IPS-18c (cell line): ENCODE results near the gene NAV2.

Experiments
- H3K4me3 ChIP-seq: 2 replicates; pipeline ENCODE4 v1.7.0; 2013; ENCODE audit warnings: low read depth, mild to moderate bottlenecking, low read length, moderate library complexity; ENCODE audit not compliant: insufficient read depth
- H3K9me3 ChIP-seq: one replicate; pipeline ENCODE4 v1.6.1; 2013; ENCODE audit warnings: mild to moderate bottlenecking, low read length, moderate library complexity; ENCODE audit not compliant: control insufficient read depth, insufficient read depth

The NAV2 gene

GRCh38 chr11:20138707-20139106 is 426.1 kb downstream of the NAV2 start:
- Histone ChIP-seq H3K9me3 (peaks cover 2% of the 10 kb centered on the region), H3K4me3 (no peak overlapping the region)

- no peaks in the 10 kb centered on the region for H3K9me3 ChIP-seq
- H3K4me3 ChIP-seq: no peak overlapping the region
Observed at GRCh38 chr11:20154381-20154780, 441.7 kb downstream of the NAV2 start.

- H3K4me3 ChIP-seq: peak overlapping the region; percentile 73
- H3K9me3 ChIP-seq: no peaks in the 10 kb centered on the region
Observed at GRCh38 chr11:20155683-20156279, 443.1 kb downstream of the NAV2 start.

GRCh38 chr11:20156280-20156875 is 443.7 kb downstream of the NAV2 start:
- H3K4me3 ChIP-seq: peak overlapping the region; percentile 73
- no peaks in the 10 kb centered on the region for H3K9me3 ChIP-seq

- Histone ChIP-seq H3K4me3 (peak overlapping the region; percentile 73), H3K9me3 (no peaks in the 10 kb centered on the region)
Observed at GRCh38 chr11:20156876-20157613, 444.4 kb downstream of the NAV2 start.

- Histone ChIP-seq H3K9me3 (no peaks in the 10 kb centered on the region), H3K4me3 (no peak overlapping the region)
Observed at GRCh38 chr11:20157728-20158127, 445.1 kb downstream of the NAV2 start.

- no peaks in the 10 kb centered on the region for H3K9me3 ChIP-seq
- no peak overlapping the region; the same call in 1 of the 2 replicates for H3K4me3 ChIP-seq
Observed at GRCh38 chr11:20158597-20159257, 446.1 kb downstream of the NAV2 start.

- H3K4me3 ChIP-seq: no peak overlapping the region; the same call in 1 of the 2 replicates
- no peaks in the 10 kb centered on the region for H3K9me3 ChIP-seq
Observed at GRCh38 chr11:20159466-20160381, 447.1 kb downstream of the NAV2 start.

GRCh38 chr11:20160425-20161229 is 448.0 kb downstream of the NAV2 start, which contains the start of gene DBX1:
Gene DBX1 (minus strand): TSS chr11:20160475. CDS start chr11:20160324, 151 bp downstream.
- Histone ChIP-seq H3K4me3 (peak within 1 kb of the TSS; percentile 24; the same call in 1 of the 2 replicates), H3K9me3 (no peaks in the 10 kb centered on the region)

- H3K4me3 ChIP-seq: peak overlapping the region; percentile 24; the same call in 1 of the 2 replicates
Observed at GRCh38 chr11:20161230-20161918, 448.7 kb downstream of the NAV2 start.

GRCh38 chr11:20161923-20162744 is 449.5 kb downstream of the NAV2 start:
- Histone ChIP-seq H3K4me3 (no peak overlapping the region; the same call in 1 of the 2 replicates), H3K9me3 (no peaks in the 10 kb centered on the region)

More at GRCh38 chr11:20161230-20161918, 448.7 kb downstream of the NAV2 start:
- H3K9me3 ChIP-seq: no peaks in the 10 kb centered on the region

- Histone ChIP-seq H3K4me3 (peak overlapping the region; percentile 51), H3K9me3 (no peaks in the 10 kb centered on the region)
Observed at GRCh38 chr11:20162824-20163782, 450.5 kb downstream of the NAV2 start.

- H3K9me3 ChIP-seq: no peaks in the 10 kb centered on the region
- H3K4me3 ChIP-seq: peak overlapping the region; percentile 51
Observed at GRCh38 chr11:20163783-20164481, 451.3 kb downstream of the NAV2 start.
